ENCODE data around the gene OPCML.

The OPCML gene

DNA sequence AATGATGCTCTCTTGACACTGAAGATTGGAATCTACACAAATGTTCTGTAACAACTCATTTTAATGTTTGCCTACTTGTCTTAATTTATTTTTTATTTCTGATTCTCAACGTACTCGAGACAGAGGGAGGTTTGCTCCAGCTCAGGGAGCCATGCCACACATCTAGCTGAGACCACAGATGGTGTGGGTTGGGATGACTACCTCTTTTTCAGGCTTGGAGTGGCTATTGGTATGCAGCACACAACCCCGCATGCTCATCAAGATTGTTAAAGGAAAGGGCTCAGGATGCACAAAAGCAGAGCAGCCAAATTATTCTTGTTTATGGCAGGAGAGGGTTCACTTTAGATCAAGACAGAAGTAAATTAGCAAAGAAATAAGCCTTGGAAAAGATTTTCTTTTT, 424.5 kb downstream of the OPCML start:
- TF ChIP-seq, protein P1, sequence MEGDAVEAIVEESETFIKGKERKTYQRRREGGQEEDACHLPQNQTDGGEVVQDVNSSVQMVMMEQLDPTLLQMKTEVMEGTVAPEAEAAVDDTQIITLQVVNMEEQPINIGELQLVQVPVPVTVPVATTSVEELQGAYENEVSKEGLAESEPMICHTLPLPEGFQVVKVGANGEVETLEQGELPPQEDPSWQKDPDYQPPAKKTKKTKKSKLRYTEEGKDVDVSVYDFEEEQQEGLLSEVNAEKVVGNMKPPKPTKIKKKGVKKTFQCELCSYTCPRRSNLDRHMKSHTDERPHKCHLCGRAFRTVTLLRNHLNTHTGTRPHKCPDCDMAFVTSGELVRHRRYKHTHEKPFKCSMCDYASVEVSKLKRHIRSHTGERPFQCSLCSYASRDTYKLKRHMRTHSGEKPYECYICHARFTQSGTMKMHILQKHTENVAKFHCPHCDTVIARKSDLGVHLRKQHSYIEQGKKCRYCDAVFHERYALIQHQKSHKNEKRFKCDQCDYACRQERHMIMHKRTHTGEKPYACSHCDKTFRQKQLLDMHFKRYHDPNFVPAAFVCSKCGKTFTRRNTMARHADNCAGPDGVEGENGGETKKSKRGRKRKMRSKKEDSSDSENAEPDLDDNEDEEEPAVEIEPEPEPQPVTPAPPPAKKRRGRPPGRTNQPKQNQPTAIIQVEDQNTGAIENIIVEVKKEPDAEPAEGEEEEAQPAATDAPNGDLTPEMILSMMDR (conservative IDR thresholded peaks at IDR 0.05): no peak
- no peak overlapping the region for H3K27ac ChIP-seq

DNA sequence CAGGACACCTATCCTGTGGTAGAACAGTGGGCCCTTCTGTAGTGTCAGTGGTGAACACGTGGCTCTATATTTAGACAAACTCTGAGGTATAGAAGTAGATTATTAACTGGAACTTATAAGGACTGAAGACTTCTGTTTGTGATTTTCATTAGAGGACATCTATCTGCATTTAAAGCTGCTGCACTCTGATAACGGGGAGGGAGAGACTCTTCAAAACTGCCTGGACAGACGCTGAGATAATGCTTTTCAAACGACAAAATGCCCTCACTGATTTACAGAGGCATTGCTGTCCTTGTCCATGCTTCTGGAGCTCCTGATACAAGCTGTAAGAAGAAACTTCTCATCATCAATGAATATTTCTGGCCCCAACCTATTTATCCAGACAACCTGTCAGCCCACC, 425.2 kb downstream of the OPCML start:
- TF ChIP-seq, protein P1 (conservative IDR thresholded peaks at IDR 0.05): no peak
- H3K27ac ChIP-seq: no peak overlapping the region

DNA sequence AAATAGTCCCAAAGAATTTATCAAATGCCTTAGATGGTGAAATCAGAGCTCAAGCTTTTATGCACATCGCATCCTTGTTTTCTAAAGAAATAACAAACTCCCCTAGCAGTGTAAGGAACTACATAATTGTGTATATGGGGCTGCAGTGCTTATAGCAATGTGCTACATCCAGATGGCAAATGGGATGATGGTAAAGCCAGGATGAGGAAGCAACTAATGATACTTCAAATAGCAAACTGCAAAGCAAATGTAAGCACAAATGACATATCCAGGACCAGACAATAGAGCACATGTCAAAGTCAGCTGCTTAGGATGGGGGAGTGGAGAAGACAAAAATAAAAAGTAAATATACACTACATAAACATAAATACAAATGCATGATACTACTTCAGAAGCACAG, 425.9 kb downstream of the OPCML start:
- TF ChIP-seq, protein P1 (conservative IDR thresholded peaks at IDR 0.05): no peak
- H3K27ac ChIP-seq: no peak overlapping the region

DNA sequence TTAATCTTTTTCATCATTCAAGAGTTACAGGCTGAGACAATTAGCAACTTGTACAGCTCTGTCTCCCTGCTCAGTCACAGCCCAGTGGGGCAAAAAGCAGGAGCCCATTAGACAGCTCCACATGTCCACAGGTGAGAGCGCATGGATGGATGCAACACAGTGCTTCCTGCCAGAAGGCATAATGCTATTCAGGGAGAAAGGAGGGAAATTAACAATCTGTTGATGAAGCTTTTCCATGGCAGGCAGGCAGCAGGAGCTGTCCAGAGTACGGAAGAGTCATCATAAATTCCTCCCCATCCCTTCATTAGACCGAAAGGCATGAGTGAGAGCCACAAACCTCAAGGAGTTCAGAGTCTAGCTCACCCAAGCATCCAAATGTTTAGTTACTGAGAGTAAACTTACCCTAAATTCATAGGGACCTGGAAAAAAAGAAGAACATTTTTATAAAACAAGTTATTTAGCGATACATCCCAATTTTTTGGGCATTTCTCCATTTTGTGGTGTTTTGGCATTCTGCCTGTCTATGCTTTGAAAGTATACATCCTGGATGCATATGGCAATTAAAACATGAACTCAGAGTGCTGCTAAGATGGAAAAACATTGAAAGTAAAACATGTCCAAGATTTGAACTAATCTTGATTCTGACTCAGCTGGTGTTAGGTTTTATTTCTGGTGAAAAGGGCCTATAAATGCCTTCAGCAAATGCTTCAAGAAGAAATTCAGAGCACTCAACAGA, 428.1 kb downstream of the OPCML start:
- no peak overlapping the region for H3K27ac ChIP-seq
- TF ChIP-seq, protein P1 (conservative IDR thresholded peaks at IDR 0.05): no peak

DNA sequence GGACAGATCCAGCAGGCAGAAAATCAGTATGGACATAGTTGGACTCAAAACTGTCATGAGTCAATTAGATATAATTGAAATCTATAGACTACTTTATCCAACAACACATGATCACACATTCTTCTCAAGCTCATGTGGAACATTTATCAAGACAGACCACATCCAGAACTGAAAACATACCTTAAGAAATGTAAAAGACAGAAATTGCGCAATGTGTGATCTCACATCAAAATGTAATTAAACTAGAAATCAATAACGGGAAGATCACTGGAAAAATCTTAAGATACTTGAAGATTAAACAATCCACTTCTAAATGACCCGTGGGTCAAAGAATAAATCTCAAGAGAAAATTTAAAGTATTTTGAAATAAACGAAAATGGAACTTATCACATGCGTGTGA, 435.3 kb downstream of the OPCML start:
- TF ChIP-seq, protein P1 (conservative IDR thresholded peaks at IDR 0.05): no peak
- H3K27ac ChIP-seq: no peak overlapping the region

DNA sequence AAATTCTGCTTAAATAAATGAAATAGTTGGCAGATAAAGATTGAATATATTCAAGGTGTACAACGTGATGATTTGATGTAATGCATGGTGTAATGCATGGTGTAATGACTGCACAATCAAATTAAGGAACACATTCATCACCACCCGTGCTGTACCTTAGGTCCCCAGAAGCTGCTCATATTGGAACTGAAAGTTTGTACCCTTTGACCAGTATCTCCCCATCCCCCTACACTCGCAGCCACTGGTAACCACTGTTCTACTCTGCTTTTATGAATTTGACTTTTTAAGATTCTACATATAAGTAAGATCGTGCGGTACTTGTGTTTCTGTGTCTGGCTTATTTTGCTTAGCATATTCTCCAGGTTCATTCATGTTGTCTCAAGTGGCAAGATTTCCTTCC, 445.8 kb downstream of the OPCML start:
- H3K27ac ChIP-seq: no peak overlapping the region
- TF ChIP-seq, protein P1 (conservative IDR thresholded peaks at IDR 0.05): no peak

DNA sequence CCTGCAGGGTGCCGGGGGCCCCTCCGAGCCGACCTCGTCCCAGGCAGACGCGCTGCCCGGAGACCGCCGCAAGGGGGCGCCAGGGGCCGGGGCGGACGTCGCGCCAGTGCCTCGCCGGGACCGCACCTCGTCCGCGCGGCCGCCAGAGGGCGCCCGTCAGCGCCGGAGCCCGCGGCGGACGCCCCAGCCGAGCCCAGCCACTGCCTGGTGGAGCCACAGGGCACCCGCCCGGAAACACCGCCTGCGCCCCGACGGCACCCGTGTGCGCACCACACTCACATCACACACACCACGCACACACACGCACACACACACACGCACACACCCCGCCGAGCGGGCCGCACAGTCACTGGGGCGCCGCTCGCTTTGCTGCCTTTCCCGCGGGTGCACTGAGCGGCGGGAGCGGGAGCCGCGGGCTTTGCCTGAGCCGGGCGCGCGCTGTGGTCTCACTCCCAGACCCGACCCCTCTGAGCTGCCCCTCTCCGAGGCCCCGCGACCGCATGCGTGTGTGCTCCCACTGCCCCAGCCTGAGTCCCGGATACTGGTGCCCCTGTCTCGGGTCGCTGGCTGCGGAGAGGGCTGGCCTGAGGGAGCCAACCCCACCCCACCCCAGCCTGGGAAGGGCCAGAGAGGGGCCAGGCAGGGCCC, 449.3 kb downstream of the OPCML start:
- TF ChIP-seq, protein P1 (conservative IDR thresholded peaks at IDR 0.05): peak; percentile 100
- peak overlapping the region; percentile 36; the same call in 1 of the 2 replicates for H3K27ac ChIP-seq

Data from VCaP (cell line).